Measurements from ENCODE around the gene CRABP2. TPM values are rescaled to one million over a fixed set of nuclear protein-coding genes. Genes with fewer than 3 reads are reported as not detected.

Gene CRABP2
- total RNA-seq, 2 donors from 2014 or later, result 0.67 to 2.5 TPM

DNA sequence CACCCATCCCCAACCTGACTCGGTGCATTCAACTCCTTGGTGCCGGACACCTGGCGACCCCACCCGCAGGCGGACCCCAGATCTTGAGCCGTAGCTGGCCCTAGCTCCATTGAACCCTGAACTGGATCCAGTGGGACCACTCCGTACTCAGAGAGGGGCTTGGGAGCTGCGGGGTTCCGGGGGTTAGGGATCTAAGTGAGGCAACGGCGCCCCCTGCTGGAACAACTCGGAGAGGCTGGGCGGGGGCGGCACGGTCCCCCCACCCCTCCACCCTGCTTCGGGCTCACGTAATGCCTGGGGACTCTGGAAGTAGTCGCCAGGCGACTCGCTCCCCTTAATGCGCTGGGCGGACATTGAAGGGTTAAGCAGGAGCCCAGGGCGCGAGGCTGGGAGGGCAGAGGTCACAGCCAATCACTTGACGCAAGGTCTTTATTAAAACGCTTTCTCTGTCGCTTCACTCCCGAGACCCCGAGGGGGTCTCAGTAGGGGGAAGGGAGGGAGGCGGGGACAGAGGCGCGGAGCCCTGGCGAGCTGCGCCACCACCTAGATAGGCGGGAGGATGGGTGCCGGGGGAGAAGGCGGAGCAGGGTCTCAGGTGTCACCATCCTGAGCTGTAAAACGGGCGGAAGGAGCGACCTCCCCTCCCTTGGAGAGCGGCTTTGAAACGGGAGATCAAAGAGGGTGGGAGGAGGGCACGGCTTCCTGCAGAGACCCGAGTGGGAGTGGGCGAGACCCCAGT, 704 bp upstream of the CRABP2 start:
- Histone ChIP-seq H3K9me3 (no peaks in the 10 kb centered on the region), H3K27me3 (peaks cover 0 to 5% of the 10 kb centered on the region in 2 donors), H3K4me3 (peak overlapping the region; percentile 35 to 53), H3K36me3 (no peaks in the 10 kb centered on the region), H3K27ac (peak overlapping the region; percentile 76 to 78), H3K4me1 (peaks cover 0 to 46% of the 10 kb centered on the region in 2 donors)
- DNase-seq (ENCODE audit: low spot score), result peak; percentile 66
- TF ChIP-seq, protein P1, sequence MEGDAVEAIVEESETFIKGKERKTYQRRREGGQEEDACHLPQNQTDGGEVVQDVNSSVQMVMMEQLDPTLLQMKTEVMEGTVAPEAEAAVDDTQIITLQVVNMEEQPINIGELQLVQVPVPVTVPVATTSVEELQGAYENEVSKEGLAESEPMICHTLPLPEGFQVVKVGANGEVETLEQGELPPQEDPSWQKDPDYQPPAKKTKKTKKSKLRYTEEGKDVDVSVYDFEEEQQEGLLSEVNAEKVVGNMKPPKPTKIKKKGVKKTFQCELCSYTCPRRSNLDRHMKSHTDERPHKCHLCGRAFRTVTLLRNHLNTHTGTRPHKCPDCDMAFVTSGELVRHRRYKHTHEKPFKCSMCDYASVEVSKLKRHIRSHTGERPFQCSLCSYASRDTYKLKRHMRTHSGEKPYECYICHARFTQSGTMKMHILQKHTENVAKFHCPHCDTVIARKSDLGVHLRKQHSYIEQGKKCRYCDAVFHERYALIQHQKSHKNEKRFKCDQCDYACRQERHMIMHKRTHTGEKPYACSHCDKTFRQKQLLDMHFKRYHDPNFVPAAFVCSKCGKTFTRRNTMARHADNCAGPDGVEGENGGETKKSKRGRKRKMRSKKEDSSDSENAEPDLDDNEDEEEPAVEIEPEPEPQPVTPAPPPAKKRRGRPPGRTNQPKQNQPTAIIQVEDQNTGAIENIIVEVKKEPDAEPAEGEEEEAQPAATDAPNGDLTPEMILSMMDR (IDR thresholded peaks at IDR 0.05), result peak; percentile 71 to 85

DNA sequence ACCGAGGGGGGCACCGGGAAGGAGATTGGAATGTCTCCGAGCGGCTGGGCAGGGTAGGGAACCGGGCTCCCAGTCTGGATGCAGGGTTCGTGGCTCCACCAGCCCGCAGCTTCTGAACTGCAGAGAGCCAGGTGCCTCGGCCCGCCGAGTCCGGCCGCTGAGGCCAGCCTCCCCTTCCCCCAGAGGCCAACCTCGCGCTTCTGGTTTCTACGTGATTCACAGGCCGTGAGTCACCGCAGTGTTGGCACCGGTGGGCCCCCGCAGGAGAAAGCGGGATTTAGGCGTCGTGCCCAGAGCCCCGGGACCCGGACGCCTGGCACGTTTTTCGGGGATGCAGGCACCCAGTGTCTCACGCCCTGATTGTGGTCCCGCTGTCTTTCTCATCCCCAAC, 458 bp downstream of the CRABP2 start:
- peak overlapping the region in 1 of 2 donors; percentile 76 for H3K27ac ChIP-seq
- no peaks in the 10 kb centered on the region for H3K36me3 ChIP-seq
- peaks cover 0 to 42% of the 10 kb centered on the region in 2 donors for H3K4me1 ChIP-seq
- H3K4me3 ChIP-seq, result peak overlapping the region; percentile 35 to 53
- H3K27me3 ChIP-seq, result peaks cover 0 to 5% of the 10 kb centered on the region in 2 donors
- no peaks in the 10 kb centered on the region for H3K9me3 ChIP-seq
- DNase-seq (ENCODE audit: low spot score), result peak; percentile 72
- TF ChIP-seq, protein P1 (IDR thresholded peaks at IDR 0.05), result no peak

DNA sequence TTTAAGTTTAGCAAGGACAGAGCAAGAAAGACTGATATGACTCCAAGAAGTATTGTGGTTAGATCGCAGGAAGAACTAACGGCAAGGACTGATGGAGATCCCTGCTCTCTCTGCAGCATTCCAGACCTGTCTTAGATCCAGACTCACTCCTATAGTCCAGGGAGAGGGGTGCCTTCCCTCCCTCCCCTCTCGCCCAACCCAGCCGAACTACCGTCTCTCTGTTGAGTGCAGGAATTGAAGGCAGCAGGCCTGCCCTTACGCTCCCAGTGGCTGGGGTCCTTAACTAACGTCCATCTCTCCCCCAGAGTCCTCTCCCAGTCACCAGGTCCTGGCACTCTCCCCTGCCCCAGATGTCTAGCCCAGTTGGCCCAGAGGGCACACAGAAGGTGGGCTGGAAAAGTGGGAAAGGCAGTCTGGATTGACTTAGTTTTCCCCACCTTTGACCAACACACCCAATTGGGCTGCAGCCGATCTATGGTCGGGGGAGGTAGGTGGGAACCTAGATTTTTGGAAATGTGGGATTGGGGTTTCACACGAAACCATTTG, 1.1 kb downstream of the CRABP2 start:
- Histone ChIP-seq H3K9me3 (no peaks in the 10 kb centered on the region), H3K36me3 (no peaks in the 10 kb centered on the region), H3K27me3 (peaks cover 0 to 5% of the 10 kb centered on the region in 2 donors), H3K4me3 (peak overlapping the region in 1 of 2 donors; percentile 53), H3K4me1 (peaks cover 0 to 35% of the 10 kb centered on the region in 2 donors), H3K27ac (peak overlapping the region in 1 of 2 donors; percentile 76)
- TF ChIP-seq, protein P1 (IDR thresholded peaks at IDR 0.05), result no peak
- no peak for DNase-seq (ENCODE audit: low spot score)

- DNase-seq (ENCODE audit: low spot score), result no peak
- Histone ChIP-seq H3K4me3 (no peak overlapping the region), H3K27ac (no peak overlapping the region), H3K27me3 (peaks cover 0 to 5% of the 10 kb centered on the region in 2 donors), H3K4me1 (peaks cover 0 to 35% of the 10 kb centered on the region in 2 donors), H3K9me3 (no peaks in the 10 kb centered on the region), H3K36me3 (no peaks in the 10 kb centered on the region)
- TF ChIP-seq, protein P1 (IDR thresholded peaks at IDR 0.05), result no peak
Measured at GRCh38 chr1:156703741-156704140, 1.6 kb downstream of the CRABP2 start.

- Histone ChIP-seq H3K4me3 (no peak overlapping the region), H3K4me1 (peaks cover 0 to 35% of the 10 kb centered on the region in 2 donors), H3K36me3 (no peaks in the 10 kb centered on the region), H3K27me3 (peaks cover 0 to 5% of the 10 kb centered on the region in 2 donors), H3K27ac (no peak overlapping the region), H3K9me3 (no peaks in the 10 kb centered on the region)
- TF ChIP-seq, protein P1 (IDR thresholded peaks at IDR 0.05), result no peak
- no peak for DNase-seq (ENCODE audit: low spot score)
Measured at GRCh38 chr1:156703336-156703735, 2.0 kb downstream of the CRABP2 start.

Data from right atrium auricular region (tissue), 2 donors.